Colonic mucosa (tissue), 4 donors: ENCODE measurements around the gene RTP1. TPM values are rescaled to one million over a fixed set of nuclear protein-coding genes. Genes with fewer than 3 reads are reported as not detected.
"Not testable (repeated sequence)": the region's sequence is repeated elsewhere in the genome, so short reads cannot be mapped to it uniquely, and the experiment has no call there.

Experiments used
- DNase-seq: peaks from one replicate; pipeline ENCODE4 v3.0.0-alpha.2; 2020
- H3K27ac ChIP-seq: fragments of 200-600 bp; one replicate; pipeline ENCODE4 v1.8.0; 2021
- H3K27me3 ChIP-seq: fragments of 200-600 bp; one replicate; pipeline ENCODE4 v1.8.0; 2021
- H3K36me3 ChIP-seq: fragments of 200-600 bp; one replicate; pipeline ENCODE4 v1.8.0; 2021
- H3K4me1 ChIP-seq: fragments of 200-600 bp; one replicate; pipeline ENCODE4 v1.8.0; 2021; ENCODE audit warnings: mild to moderate bottlenecking
- H3K4me3 ChIP-seq: fragments of 200-600 bp; one replicate; pipeline ENCODE4 v1.8.0; 2021
- H3K9ac ChIP-seq, 2 donors: one replicate each; pipeline ENCODE4 v1.7.0; 2013; ENCODE audit warnings: control low read depth in 2 of 2, low read depth in 2 of 2, low read length in 2 of 2
- H3K9me3 ChIP-seq: fragments of 200-600 bp; one replicate; pipeline ENCODE4 v1.8.0; 2021
- CTCF ChIP-seq: fragments of 200-600 bp; IDR thresholded peaks from one replicate; pipeline ENCODE4 v1.8.0; 2022; ENCODE audit warnings: antibody characterized with exemption, mild to moderate bottlenecking
- intact Hi-C: fragments of 100-400 bp; cut with DNase I; formaldehyde crosslinking; loops from one replicate; pipeline ENCODE4 v1.14.1; 2022
- total RNA-seq, 2 donors: library from RNA; stranded (reverse); fragmentation: NEBNext Ultra II Directional in 1 of 2; extraction: Animal tissue kit (Norgen Biotek cat#: 25700) in 1 of 2; gene quantifications; one replicate each; pipeline ENCODE4 v1.2.1, GENCODE V29; 2021
- donor health status: healthy.
- donor health status: DM: no; HTN: no; CAD: no.
- donor health status: DM: no; HTN: no; CAD: no.

RTP1 gene
- total RNA-seq, 2 donors from 2014 or later, result not detected

- H3K36me3 ChIP-seq, result no peaks in the 10 kb centered on the region
- H3K9me3 ChIP-seq, result no peaks in the 10 kb centered on the region
- H3K27me3 ChIP-seq, result no peaks in the 10 kb centered on the region
- TF ChIP-seq CTCF, result no peak
- no peaks in the 10 kb centered on the region for H3K4me1 ChIP-seq
- H3K27ac ChIP-seq, result no peak overlapping the region
- no peak overlapping the region for H3K9ac ChIP-seq
- no peak overlapping the region for H3K4me3 ChIP-seq
- no peak for DNase-seq
- intact Hi-C loops, result no loop called here
These were observed 41.0 kb downstream of the RTP1 start for GRCh38 chr3:187238239-187238638.

- H3K27ac ChIP-seq, H3K9me3 ChIP-seq, H3K9ac ChIP-seq, intact Hi-C loops, H3K36me3 ChIP-seq, H3K4me3 ChIP-seq, H3K27me3 ChIP-seq, H3K4me1 ChIP-seq, DNase-seq: not testable (repeated sequence)
These were observed 41.5 kb downstream of the RTP1 start for GRCh38 chr3:187238835-187239234.

- no peaks in the 10 kb centered on the region for H3K27me3 ChIP-seq
- H3K4me3 ChIP-seq, result no peak overlapping the region
- no peaks in the 10 kb centered on the region for H3K36me3 ChIP-seq
- no peak for TF ChIP-seq CTCF
- no peaks in the 10 kb centered on the region for H3K4me1 ChIP-seq
- DNase-seq, result no peak
- H3K9me3 ChIP-seq, result no peaks in the 10 kb centered on the region
- intact Hi-C loops, result no loop called here
- no peak overlapping the region for H3K9ac ChIP-seq
- H3K27ac ChIP-seq, result no peak overlapping the region
These were observed 45.1 kb downstream of the RTP1 start for GRCh38 chr3:187242435-187242834.

GRCh38 chr3:187242900-187243299, 45.6 kb downstream of the RTP1 start:
- Histone ChIP-seq H3K36me3 (no peaks in the 10 kb centered on the region), H3K27me3 (no peaks in the 10 kb centered on the region), H3K9me3 (no peaks in the 10 kb centered on the region), H3K27ac (no peak overlapping the region), H3K9ac (no peak overlapping the region), H3K4me3 (no peak overlapping the region), H3K4me1 (no peaks in the 10 kb centered on the region)
- no peak for DNase-seq
- intact Hi-C loops, result no loop called here
- no peak for TF ChIP-seq CTCF

- Histone ChIP-seq H3K4me3 (no peak overlapping the region), H3K27ac (no peak overlapping the region), H3K9me3 (no peaks in the 10 kb centered on the region), H3K27me3 (no peaks in the 10 kb centered on the region), H3K4me1 (no peaks in the 10 kb centered on the region), H3K36me3 (no peaks in the 10 kb centered on the region), H3K9ac (no peak overlapping the region)
- intact Hi-C loops, result no loop called here
- TF ChIP-seq CTCF, result no peak
- DNase-seq, result no peak
These were observed 46.7 kb downstream of the RTP1 start for GRCh38 chr3:187243933-187244524.

- no peak overlapping the region for H3K9ac ChIP-seq
- H3K4me3 ChIP-seq, result no peak overlapping the region
- no peaks in the 10 kb centered on the region for H3K36me3 ChIP-seq
- H3K27ac ChIP-seq, result no peak overlapping the region
- no peak for DNase-seq
- no peak for TF ChIP-seq CTCF
- H3K27me3 ChIP-seq, result no peaks in the 10 kb centered on the region
- no peaks in the 10 kb centered on the region for H3K4me1 ChIP-seq
- no peaks in the 10 kb centered on the region for H3K9me3 ChIP-seq
- intact Hi-C loops, result no loop called here
These were observed 50.1 kb downstream of the RTP1 start for GRCh38 chr3:187247398-187247797.

Other genes with a start within 250 kb of the RTP1 start
- gene RPL39L, start 58.0 kb upstream of the RTP1 start, total RNA-seq, result 10 to 100 TPM in 1 of 2 donors, 1 to 10 TPM in 1; 2.6 to 11.6 TPM
- 10 to 100 TPM in 1 of 2 donors, under 1 TPM in 1; 0.52 to 11.1 TPM for gene MASP1, start 94.3 kb downstream of the RTP1 start, total RNA-seq
- gene RTP4, start 170.9 kb downstream of the RTP1 start, total RNA-seq, result 1 to 10 TPM; 4.3 to 5.3 TPM